H1 (cell line): ENCODE data around the gene NR3C1. TPM values are rescaled to one million over a fixed set of nuclear protein-coding genes. Genes with fewer than 3 reads are reported as not detected.

Source experiments
- CTCF ChIA-PET: fragments of 300-600 bp; sonication (Branson Sonifier 250); formaldehyde crosslinking; loops from one replicate; lab custom pipeline; 2021; ENCODE audit not compliant: partially characterized antibody; lab: Charles Lee
- POLR2A ChIA-PET: fragments of 300-600 bp; sonication (Branson Sonifier 250); formaldehyde crosslinking; loops from one replicate; lab custom pipeline; 2021; ENCODE audit warnings: inconsistent platforms; ENCODE audit not compliant: partially characterized antibody; lab: Charles Lee
- DNase-seq, 2 experiments: peaks; one replicate each; pipeline versions ENCODE4 v3.0.0 to v3.0.0-alpha.2; 2010 to 2022; ENCODE audit warnings: low spot score in 2 of 2, low read depth in 1 of 2, mixed read lengths in 1 of 2
- FAIRE-seq: peaks from 2 replicates; lab custom pipeline; 2011; peaks lifted over from hg19 to GRCh38; lab: Jason Lieb, UNC
- H2AFZ ChIP-seq: 2 replicates; pipeline ENCODE4 v1.8.1; 2012; ENCODE audit warnings: low read length, inconsistent platforms
- H2AK5ac ChIP-seq: 2 replicates; pipeline ENCODE4 v1.6.1; 2013; ENCODE audit warnings: low read depth, low read length
- H2BK120ac ChIP-seq: replicated peaks from 2 replicates; pipeline ENCODE3; 2013; ENCODE audit warnings: low read depth, low read length, inconsistent platforms
- H2BK12ac ChIP-seq: 2 replicates; pipeline ENCODE4 v1.6.1; 2013; ENCODE audit warnings: low read depth, low read length
- H2BK15ac ChIP-seq: 2 replicates; pipeline ENCODE4 v1.6.1; 2013; ENCODE audit warnings: low read length
- H2BK20ac ChIP-seq: 2 replicates; pipeline ENCODE4 v1.6.1; 2013; ENCODE audit warnings: low read length
- H2BK5ac ChIP-seq: 2 replicates; pipeline ENCODE4 v1.6.1; 2013; ENCODE audit warnings: low read depth, low read length
- H3K14ac ChIP-seq: 2 replicates; pipeline ENCODE4 v1.6.1; 2013; ENCODE audit warnings: inconsistent platforms; ENCODE audit not compliant: insufficient read length
- H3K18ac ChIP-seq: 2 replicates; pipeline ENCODE4 v1.6.1; 2013; ENCODE audit warnings: low read length; ENCODE audit errors: extremely low read depth
- H3K23ac ChIP-seq: 2 replicates; pipeline ENCODE4 v1.6.1; 2013; ENCODE audit warnings: inconsistent platforms; ENCODE audit not compliant: insufficient read length
- H3K23me2 ChIP-seq: 2 replicates; pipeline ENCODE4 v1.6.1; 2013; ENCODE audit warnings: low read depth, low read length
- H3K27ac ChIP-seq: 2 replicates; pipeline ENCODE4 v1.6.1; 2011; ENCODE audit warnings: low read depth, low read length, inconsistent platforms
- H3K27me3 ChIP-seq, 4 experiments: replicated peaks in 1 of 4; 1 replicate in 1 of 4; 2 replicates in 3 of 4; pipeline versions ENCODE4 v1.6.1 to v1.8.1; 2011 to 2013; ENCODE audit warnings: low read length in 3 of 4, mild to moderate bottlenecking in 3 of 4, inconsistent platforms in 2 of 4, mixed read lengths in 2 of 4, moderate library complexity in 1 of 4; ENCODE audit not compliant: control insufficient read depth in 3 of 4, insufficient read depth in 3 of 4; ENCODE audit errors: extremely low read depth in 1 of 4
- H3K36me3 ChIP-seq, 4 experiments: 2 replicates each; pipeline versions ENCODE4 v1.6.1 to v1.8.1; 2011 to 2013; ENCODE audit warnings: mild to moderate bottlenecking in 4 of 4, low read length in 3 of 4, moderate library complexity in 2 of 4, control low read depth in 1 of 4, inconsistent platforms in 1 of 4; ENCODE audit not compliant: insufficient read depth in 4 of 4, control insufficient read depth in 2 of 4
- H3K4ac ChIP-seq: replicated peaks from 2 replicates; pipeline ENCODE3; 2013; ENCODE audit warnings: low read length, low read depth, mixed read lengths, inconsistent platforms; ENCODE audit not compliant: insufficient read length
- H3K4me1 ChIP-seq, 4 experiments: replicated peaks in 1 of 4; 1 replicate in 1 of 4; 2 replicates in 3 of 4; pipeline versions ENCODE4 v1.6.1 to v1.8.1; 2011 to 2013; ENCODE audit warnings: low read length in 3 of 4, inconsistent platforms in 2 of 4, mixed read lengths in 1 of 4; ENCODE audit not compliant: insufficient read depth in 4 of 4, control insufficient read depth in 3 of 4
- H3K4me2 ChIP-seq, 2 experiments: 2 replicates each; pipeline versions ENCODE4 v1.6.1 to v1.8.1; 2011 to 2013; ENCODE audit warnings: low read depth in 2 of 2, low read length in 2 of 2, control low read depth in 1 of 2, inconsistent platforms in 1 of 2, mild to moderate bottlenecking in 1 of 2; ENCODE audit not compliant: insufficient read depth in 1 of 2
- H3K4me3 ChIP-seq, 4 experiments: fragments of 200-600, 300-600 bp in 1 of 4; sonication (generic), shearing (Covaris generic), sonication (Bioruptor Twin) in 1 of 4; 2 replicates each; pipeline versions ENCODE4 v1.5.1 to v1.8.1; 2011 to 2016; ENCODE audit warnings: low read length in 4 of 4, low read depth in 3 of 4, control low read depth in 2 of 4, inconsistent platforms in 2 of 4, mild to moderate bottlenecking in 2 of 4, mixed read lengths in 1 of 4, moderate library complexity in 1 of 4; ENCODE audit not compliant: insufficient read depth in 2 of 4; ENCODE audit errors: extremely low read depth in 1 of 4
- H3K56ac ChIP-seq: replicated peaks from 2 replicates; pipeline ENCODE3; 2013; ENCODE audit warnings: low read depth, mild to moderate bottlenecking, mixed read lengths, low read length, inconsistent platforms; ENCODE audit not compliant: insufficient read length
- H3K79me1 ChIP-seq: 2 replicates; pipeline ENCODE4 v1.6.1; 2013; ENCODE audit warnings: low read depth, low read length, control low read depth
- H3K79me2 ChIP-seq, 2 experiments: 2 replicates each; pipeline versions ENCODE4 v1.6.1 to v1.8.1; 2012 to 2013; ENCODE audit warnings: low read length in 2 of 2, mild to moderate bottlenecking in 2 of 2, inconsistent platforms in 1 of 2; ENCODE audit not compliant: insufficient read depth in 2 of 2, control insufficient read depth in 1 of 2
- H3K9ac ChIP-seq, 4 experiments: replicated peaks in 1 of 4; 1 replicate in 1 of 4; 2 replicates in 3 of 4; pipeline versions ENCODE4 v1.6.1 to v1.8.1; 2011 to 2013; ENCODE audit warnings: low read depth in 3 of 4, low read length in 3 of 4, control low read depth in 2 of 4, mild to moderate bottlenecking in 2 of 4, moderate library complexity in 2 of 4, inconsistent platforms in 1 of 4; ENCODE audit errors: extremely low read depth in 1 of 4
- H3K9me3 ChIP-seq, 2 experiments: 2 replicates each; pipeline versions ENCODE4 v1.6.1 to v1.8.1; 2012 to 2013; ENCODE audit warnings: mild to moderate bottlenecking in 2 of 2, moderate library complexity in 2 of 2, control low read depth in 1 of 2, inconsistent platforms in 1 of 2, low read depth in 1 of 2, low read length in 1 of 2, mixed read lengths in 1 of 2; ENCODE audit not compliant: insufficient read depth in 2 of 2
- H4K20me1 ChIP-seq, 2 experiments: replicated peaks in 1 of 2; 2 replicates each; pipeline versions ENCODE3 to v1.8.1; 2011 to 2013; ENCODE audit warnings: inconsistent platforms in 2 of 2, low read length in 2 of 2, mild to moderate bottlenecking in 1 of 2; ENCODE audit not compliant: insufficient read depth in 2 of 2, control insufficient read depth in 1 of 2
- H4K5ac ChIP-seq: 2 replicates; pipeline ENCODE4 v1.6.1; 2013; ENCODE audit warnings: low read length, low read depth, mixed read lengths, inconsistent platforms; ENCODE audit not compliant: insufficient read length
- H4K8ac ChIP-seq: 2 replicates; pipeline ENCODE4 v1.8.0; 2013; ENCODE audit warnings: mild to moderate bottlenecking, moderate library complexity, low read length, inconsistent platforms; ENCODE audit not compliant: insufficient read depth; ENCODE audit errors: extremely low read depth
- H4K91ac ChIP-seq: replicated peaks from 2 replicates; pipeline ENCODE3; 2013; ENCODE audit warnings: low read length, mixed read lengths, inconsistent platforms; ENCODE audit not compliant: insufficient read length
- ASH2L ChIP-seq: fragments of 200-600, 300-600 bp; sonication (generic); IDR thresholded peaks from one replicate; pipeline ENCODE4 v1.7.1; 2017; ENCODE audit warnings: low read length
- BRCA1 ChIP-seq: IDR thresholded peaks from 2 replicates; pipeline ENCODE4 v1.6.1; 2012; ENCODE audit warnings: low read depth, low read length, improper control_type of control experiment
- EZH2 ChIP-seq: fragments of 200-600 bp; sonication (generic); IDR thresholded peaks from 2 replicates; pipeline ENCODE4 v1.7.1; 2012; ENCODE audit warnings: low read depth, mild to moderate bottlenecking, moderate library complexity, low read length, inconsistent platforms; ENCODE audit not compliant: severe bottlenecking
- KDM4A ChIP-seq: IDR thresholded peaks from one replicate; pipeline ENCODE4 v1.7.1; 2012; ENCODE audit warnings: low read depth, mild to moderate bottlenecking, moderate library complexity, low read length, inconsistent platforms; ENCODE audit not compliant: severe bottlenecking
- MAX ChIP-seq: IDR thresholded peaks from 2 replicates; pipeline ENCODE4 v1.6.1; 2012; ENCODE audit warnings: inconsistent platforms
- NANOG ChIP-seq: IDR thresholded peaks from 2 replicates; pipeline ENCODE4 v1.6.1; 2011; ENCODE audit warnings: low read length, low read depth, mild to moderate bottlenecking, inconsistent platforms; ENCODE audit not compliant: insufficient read depth, poor library complexity, severe bottlenecking
- POLR2A ChIP-seq, 2 experiments: IDR thresholded peaks; 1 replicate in 1 of 2; 2 replicates in 1 of 2; pipeline ENCODE4 v1.6.1; 2011; ENCODE audit warnings: low read depth in 2 of 2, low read length in 2 of 2, mild to moderate bottlenecking in 2 of 2; ENCODE audit errors: control extremely low read depth in 1 of 2
- POLR2AphosphoS5 ChIP-seq: IDR thresholded peaks from 2 replicates; pipeline ENCODE4 v1.6.1; 2011; ENCODE audit warnings: low read depth, low read length
- RNF2 ChIP-seq: fragments of 200-900, 300-1000 bp; sonication (generic); IDR thresholded peaks from 2 replicates; pipeline ENCODE4 v1.7.1; 2016; ENCODE audit warnings: borderline replicate concordance, low read depth, mild to moderate bottlenecking, antibody characterized with exemption, low read length; ENCODE audit not compliant: poor library complexity, severe bottlenecking; ENCODE audit errors: missing control alignments
- RXRA ChIP-seq: IDR thresholded peaks from 2 replicates; pipeline ENCODE4 v1.6.1; 2011; ENCODE audit warnings: low read depth, mild to moderate bottlenecking, low read length, moderate library complexity; ENCODE audit not compliant: insufficient read depth
- SIX5 ChIP-seq: IDR thresholded peaks from 2 replicates; pipeline ENCODE4 v1.6.1; 2011; ENCODE audit warnings: mild to moderate bottlenecking, low read depth, low read length
- TAF1 ChIP-seq: IDR thresholded peaks from 2 replicates; pipeline ENCODE4 v1.6.1; 2011; ENCODE audit warnings: mild to moderate bottlenecking, low read depth, low read length
- TCF12 ChIP-seq: IDR thresholded peaks from 2 replicates; pipeline ENCODE4 v1.6.1; 2011; ENCODE audit warnings: low read depth, mild to moderate bottlenecking, low read length
- WGBS, 2 experiments: shearing (Covaris generic) in 1 of 2; methylation state at CpG; one replicate each; pipeline versions ENCODE4 v1.1.6 to v1.1.7; 2013 to 2015; ENCODE audit warnings: low lambda C conversion rate in 2 of 2, mixed read lengths in 2 of 2, inconsistent platforms in 1 of 2, low coverage in 1 of 2, missing lambda C conversion rate in 1 of 2; ENCODE audit not compliant: insufficient replicate concordance in 2 of 2, insufficient coverage in 1 of 2, insufficient read length in 1 of 2; ENCODE audit errors: extremely low coverage in 1 of 2, missing lambda C conversion rate in 1 of 2; 5-methylcytosine and 5-hydroxymethylcytosine counted together
- polyA plus RNA-seq, 7 experiments: library from polyadenylated mRNA; depleted of rRNA in 3 of 7; stranded (reverse) in 5 of 7; unstranded in 2 of 7; fragments of >200 nt in 5 of 7; fragments of 200-250 nt in 2 of 7; gene quantifications; 1 replicate in 5 of 7; 2 replicates in 1 of 7; 4 replicates in 1 of 7; pipeline versions ENCODE4 v1.2.1 to v1.2.3, GENCODE V29; 2011 to 2013; ENCODE audit warnings: missing spikeins in 2 of 7, mixed read lengths in 2 of 7
- total RNA-seq: library from RNA; stranded (reverse); fragmentation: NEBNext Ultra II Directional; extraction: Animal tissue kit (Norgen Biotek cat#: 25700); gene quantifications from 2 replicates; pipeline ENCODE4 v1.2.1, GENCODE V29; 2021

NR3C1 gene
- total and polyA plus RNA-seq, 2 of the 8 experiments (the other 6 are each of a cell fraction or from before 2014, with no cell fraction given): 1.7 to 5.4 TPM

- H2AFZ ChIP-seq: no peak overlapping the region
Measured at GRCh38 chr5:143248822-143249579, 154.5 kb downstream of the NR3C1 start.

More at GRCh38 chr5:143248822-143249579, 154.5 kb downstream of the NR3C1 start:
- Histone ChIP-seq H2BK20ac (no peak overlapping the region), H3K79me1 (no peaks in the 10 kb centered on the region), H3K14ac (no peak overlapping the region), H4K91ac (no peak overlapping the region), H3K79me2 (no peaks in the 10 kb centered on the region), H3K9ac (no peak overlapping the region), H3K18ac (no peak overlapping the region), H4K20me1 (peaks cover 0 to 4% of the 10 kb centered on the region in 2 experiments), H3K4ac (no peak overlapping the region), H2BK12ac (no peak overlapping the region), H3K4me2 (no peak overlapping the region), H3K23ac (no peak overlapping the region), H3K36me3 (no peaks in the 10 kb centered on the region), H3K23me2 (peaks cover 7% of the 10 kb centered on the region; the same call in 1 of the 2 replicates), H2BK5ac (no peak overlapping the region), H4K8ac (no peak overlapping the region), H2BK120ac (no peak overlapping the region), H4K5ac (no peak overlapping the region), H3K27me3 (no peaks in the 10 kb centered on the region), H3K56ac (no peak overlapping the region), H3K9me3 (0 out of 4 replicates have a peak, but pooled peaks cover 0 to 2% of the 10 kb centered on the region in 2 experiments), H3K4me1 (0 out of 7 replicates have a peak, but pooled peaks cover 0 to 2% (median 0%) of the 10 kb centered on the region in 4 experiments), H3K4me3 (no peak overlapping the region), H2BK15ac (0 out of 2 replicates have a peak overlapping the region, but pooled peaks have one; percentile 10), H2AK5ac (no peak overlapping the region), H3K27ac (no peak overlapping the region)
- POLR2A ChIA-PET: no interaction called here
- DNase-seq (no peak), FAIRE-seq (no peak)
- 98% methylated on average over 3 of the region's 3 CpGs; no CpG with 5 or more reads in 1 of the 2 experiments for WGBS, 2 experiments
- TF ChIP-seq NANOG (no peak), POLR2AphosphoS5 (no peak), TAF1 (no peak), SIX5 (no peak), MAX (no peak), RXRA (no peak), TCF12 (no peak), BRCA1 (no peak), POLR2A (IDR thresholded peaks at IDR 0.05; ENCODE audit: control extremely low read depth in 1 of 2, low read depth in 2 of 2, low read length in 2 of 2) (no peak), ASH2L (no peak), RNF2 (no peak), EZH2 (no peak), KDM4A (no peak)
- CTCF ChIA-PET: no interaction called here
